IMR-90 (cell line): ENCODE results near the gene GXYLT2. TPM values are rescaled to one million over a fixed set of nuclear protein-coding genes. Genes with fewer than 3 reads are reported as not detected.

Source experiments
- ATAC-seq: fragments of 200-7000 bp; cut with Tn5 transposase; 2 replicates; pipeline ENCODE4 v1.9.1; 2020; ENCODE audit warnings: low read depth, mild to moderate bottlenecking, moderate library complexity
- BruUV-seq: library from RNA; stranded (reverse); fragments of 400-500 nt; replicated peaks from 2 replicates; lab custom pipeline; 2021; lab: Mats Ljungman, UMichigan
- CTCF ChIA-PET: fragments of 300-600 bp; formaldehyde crosslinking; extraction: SDS; loops from one replicate; lab custom pipeline; 2021; ENCODE audit warnings: antibody characterized with exemption; lab: Yijun Ruan, JAX
- POLR2A ChIA-PET: fragments of 300-600 bp; sonication (Branson Sonifier 250); formaldehyde crosslinking; loops from one replicate; lab custom pipeline; 2022; ENCODE audit warnings: antibody characterized with exemption; ENCODE audit not compliant: unreplicated experiment; lab: Charles Lee
- DNase-seq: peaks from one replicate; pipeline ENCODE4 v3.0.0; 2013
- H2AFZ ChIP-seq: replicated peaks from 2 replicates; pipeline ENCODE3; 2013; ENCODE audit warnings: low read length, mild to moderate bottlenecking; ENCODE audit not compliant: poor library complexity
- H2AK5ac ChIP-seq: 2 replicates; pipeline ENCODE4 v1.6.1; 2013; ENCODE audit warnings: low read depth, low read length, inconsistent platforms
- H2AK9ac ChIP-seq: replicated peaks from 2 replicates; pipeline ENCODE3; 2013; ENCODE audit warnings: mild to moderate bottlenecking, low read depth, low read length, moderate library complexity; ENCODE audit not compliant: poor library complexity
- H2BK120ac ChIP-seq: 2 replicates; pipeline ENCODE4 v1.6.1; 2013; ENCODE audit warnings: low read depth, low read length, inconsistent platforms
- H2BK15ac ChIP-seq: 3 replicates; pipeline ENCODE4 v1.6.1; 2013; ENCODE audit warnings: low read depth, low read length, inconsistent platforms
- H2BK20ac ChIP-seq: 2 replicates; pipeline ENCODE4 v1.6.1; 2013; ENCODE audit warnings: low read depth, mild to moderate bottlenecking, inconsistent platforms, low read length, moderate library complexity
- H2BK5ac ChIP-seq: 2 replicates; pipeline ENCODE4 v1.6.1; 2013; ENCODE audit warnings: mild to moderate bottlenecking, low read depth, low read length, inconsistent platforms; ENCODE audit not compliant: poor library complexity, severe bottlenecking
- H3K14ac ChIP-seq: replicated peaks from 2 replicates; pipeline ENCODE4 v1.6.1; 2013; ENCODE audit warnings: low read depth, low read length, inconsistent platforms
- H3K18ac ChIP-seq: 2 replicates; pipeline ENCODE4 v1.6.1; 2013; ENCODE audit warnings: low read depth, low read length, control low read depth
- H3K23ac ChIP-seq: 2 replicates; pipeline ENCODE4 v1.6.1; 2013; ENCODE audit warnings: low read depth, low read length, inconsistent platforms
- H3K27ac ChIP-seq: 2 replicates; pipeline ENCODE4 v1.5.1; 2013; ENCODE audit warnings: mild to moderate bottlenecking, control low read depth, low read length; ENCODE audit not compliant: insufficient read depth
- H3K27me3 ChIP-seq: 2 replicates; pipeline ENCODE4 v1.6.1; 2013; ENCODE audit warnings: low read length; ENCODE audit not compliant: control insufficient read depth, insufficient read depth
- H3K36me3 ChIP-seq: 2 replicates; pipeline ENCODE4 v1.6.1; 2013; ENCODE audit warnings: low read length, mixed read lengths; ENCODE audit not compliant: control insufficient read depth, insufficient read depth
- H3K4ac ChIP-seq: 2 replicates; pipeline ENCODE4 v1.6.1; 2013; ENCODE audit warnings: low read depth, low read length, inconsistent platforms
- H3K4me1 ChIP-seq: 2 replicates; pipeline ENCODE4 v1.6.1; 2013; ENCODE audit warnings: low read length, mixed read lengths; ENCODE audit not compliant: control insufficient read depth, insufficient read depth
- H3K4me2 ChIP-seq: 2 replicates; pipeline ENCODE4 v1.6.1; 2013; ENCODE audit warnings: low read depth, mild to moderate bottlenecking, control low read depth, low read length, moderate library complexity
- H3K4me3 ChIP-seq: 2 replicates; pipeline ENCODE4 v1.5.1; 2013; ENCODE audit warnings: low read depth, mild to moderate bottlenecking, control low read depth, low read length, moderate library complexity; ENCODE audit not compliant: insufficient read depth
- H3K56ac ChIP-seq: 2 replicates; pipeline ENCODE4 v1.6.1; 2013; ENCODE audit warnings: low read length, inconsistent platforms; ENCODE audit not compliant: insufficient read depth; ENCODE audit errors: extremely low read depth
- H3K79me1 ChIP-seq, 2 experiments: 2 replicates each; pipeline ENCODE4 v1.6.1; 2013; ENCODE audit warnings: low read length in 2 of 2, inconsistent platforms in 1 of 2, low read depth in 1 of 2
- H3K9ac ChIP-seq: 2 replicates; pipeline ENCODE4 v1.6.1; 2013; ENCODE audit warnings: low read depth, low read length, control low read depth
- H3K9me1 ChIP-seq: 2 replicates; pipeline ENCODE4 v1.6.1; 2013; ENCODE audit warnings: low read length, inconsistent platforms; ENCODE audit not compliant: insufficient read depth
- H3K9me3 ChIP-seq: 2 replicates; pipeline ENCODE4 v1.6.1; 2013; ENCODE audit warnings: low read length; ENCODE audit not compliant: control insufficient read depth, insufficient read depth
- H4K20me1 ChIP-seq: 2 replicates; pipeline ENCODE4 v1.6.1; 2013; ENCODE audit warnings: low read length, inconsistent platforms; ENCODE audit not compliant: insufficient read depth
- H4K5ac ChIP-seq: 2 replicates; pipeline ENCODE4 v1.6.1; 2013; ENCODE audit warnings: mild to moderate bottlenecking, low read depth, low read length, control low read depth
- H4K8ac ChIP-seq, 2 experiments: 2 replicates each; pipeline ENCODE4 v1.6.1; 2013; ENCODE audit warnings: low read depth in 2 of 2, low read length in 2 of 2, control low read depth in 1 of 2, inconsistent platforms in 1 of 2
- H4K91ac ChIP-seq: 2 replicates; pipeline ENCODE4 v1.6.1; 2013; ENCODE audit warnings: low read depth, low read length, inconsistent platforms; ENCODE audit not compliant: insufficient read depth
- CTCF ChIP-seq: conservative IDR thresholded peaks from 2 replicates; pipeline ENCODE4 v1.5.1; 2012; ENCODE audit warnings: mild to moderate bottlenecking, low read depth, low read length, improper control_type of control experiment
- FOS ChIP-seq: fragments of 150-350 bp; IDR thresholded peaks from 2 replicates; pipeline ENCODE4 v1.6.1; 2016; ENCODE audit warnings: low read depth, low read length
- MAFK ChIP-seq: IDR thresholded peaks from 2 replicates; pipeline ENCODE4 v1.6.1; 2012; ENCODE audit warnings: low read depth, low read length, improper control_type of control experiment
- MXI1 ChIP-seq: IDR thresholded peaks from 2 replicates; pipeline ENCODE4 v1.6.1; 2012; ENCODE audit warnings: low read depth, mild to moderate bottlenecking, low read length, moderate library complexity, borderline replicate concordance
- RAD21 ChIP-seq: IDR thresholded peaks from 2 replicates; pipeline ENCODE4 v1.6.1; 2012; ENCODE audit warnings: low read length, improper control_type of control experiment
- RFX5 ChIP-seq: IDR thresholded peaks from 2 replicates; pipeline ENCODE4 v1.8.0; 2012; ENCODE audit warnings: low read depth, mild to moderate bottlenecking, low read length, moderate library complexity
- SMC3 ChIP-seq: fragments of 150-350 bp; IDR thresholded peaks from 2 replicates; pipeline ENCODE4 v1.6.1; 2016; ENCODE audit warnings: low read depth, mild to moderate bottlenecking, antibody characterized with exemption, low read length, moderate library complexity
- WGBS, 2 experiments: methylation state at CpG; one replicate each; pipeline versions ENCODE4 v1.1.5 to v1.1.7; 2013; ENCODE audit warnings: missing lambda C conversion rate in 2 of 2; ENCODE audit not compliant: insufficient read length in 1 of 2; ENCODE audit errors: extremely low coverage in 2 of 2; 5-methylcytosine and 5-hydroxymethylcytosine counted together
- dilution Hi-C: fragments of 300-500 bp; cut with HindIII; formaldehyde crosslinking; loops from one replicate; pipeline ENCODE4 v1.14.3; 2018; ENCODE audit warnings: low sequenced_read_pairs; ENCODE audit not compliant: unreplicated experiment
- in situ Hi-C: fragments of 300-500 bp; cut with MboI; formaldehyde crosslinking; loops from 3 replicates; pipeline ENCODE4 v1.14.3; 2019; ENCODE audit warnings: low sequenced_read_pairs, inconsistent platforms, mixed read lengths
- intact Hi-C: fragments of 100-400 bp; cut with micrococcal nuclease; formaldehyde crosslinking; loops from 2 replicates; pipeline ENCODE4 v1.10.0; 2022
- polyA plus RNA-seq, 3 experiments: library from polyadenylated mRNA; depleted of rRNA; stranded (reverse); fragments of >200 nt; gene quantifications; 2 replicates each; pipeline ENCODE4 v1.2.3, GENCODE V29; 2012; ENCODE audit warnings: low replicate concordance in 1 of 3
- total RNA-seq: library from RNA; depleted of rRNA; stranded (reverse); fragments of >200 nt; gene quantifications from 2 replicates; pipeline ENCODE4 v1.2.3, GENCODE V29; 2012

The GXYLT2 gene
- total and polyA plus RNA-seq, 2 of the 4 experiments (the other 2 are of a cell fraction) = 5.7 to 11.1 TPM

GRCh38 chr3:72974956-72975355 is 87.1 kb downstream of the GXYLT2 start:
- no peak overlapping the region for H2BK5ac ChIP-seq
- H3K36me3 ChIP-seq = peaks cover 3% of the 10 kb centered on the region; the same call in 1 of the 2 replicates
- H4K91ac ChIP-seq = no peak overlapping the region
- CTCF ChIA-PET = no interaction called here
- no peak overlapping the region for H2AK9ac ChIP-seq
- H3K23ac ChIP-seq = no peak overlapping the region
- no peaks in the 10 kb centered on the region for H4K20me1 ChIP-seq
- DNase-seq (no peak), ATAC-seq (no peak)
- dilution Hi-C loops (no loop called here), intact Hi-C loops (no loop called here), in situ Hi-C loops (no loop called here)
- POLR2A ChIA-PET = no interaction called here
- H3K14ac ChIP-seq = no peak overlapping the region
- no CpG with 5 or more reads among the region's 4 CpGs for WGBS, 2 experiments
- TF ChIP-seq CTCF (no peak), MXI1 (no peak), MAFK (no peak), FOS (no peak), RFX5 (no peak), RAD21 (no peak), SMC3 (no peak)
- H2AFZ ChIP-seq = no peak overlapping the region
- H3K18ac ChIP-seq = no peak overlapping the region
- no peak overlapping the region for H3K9ac ChIP-seq
- H3K27me3 ChIP-seq = no peaks in the 10 kb centered on the region
- no peaks in the 10 kb centered on the region for H3K79me1 ChIP-seq
- BruUV-seq = no TSS peak
- no peak overlapping the region for H3K4ac ChIP-seq
- no peaks in the 10 kb centered on the region; the same call in 1 of the 2 replicates for H3K4me1 ChIP-seq
- no peak overlapping the region for H3K56ac ChIP-seq
- H2BK15ac ChIP-seq = no peak overlapping the region
- no peak overlapping the region for H3K27ac ChIP-seq
- no peak overlapping the region for H4K8ac ChIP-seq
- no peak overlapping the region for H3K4me2 ChIP-seq
- no peak overlapping the region for H3K4me3 ChIP-seq
- no peaks in the 10 kb centered on the region for H3K9me3 ChIP-seq
- no peak overlapping the region for H4K5ac ChIP-seq
- H2BK120ac ChIP-seq = no peak overlapping the region
- H2BK20ac ChIP-seq = no peak overlapping the region
- no peak overlapping the region for H2AK5ac ChIP-seq
- no peaks in the 10 kb centered on the region for H3K9me1 ChIP-seq
